Measurements from ENCODE around the gene ADORA1.

The ADORA1 gene

DNA sequence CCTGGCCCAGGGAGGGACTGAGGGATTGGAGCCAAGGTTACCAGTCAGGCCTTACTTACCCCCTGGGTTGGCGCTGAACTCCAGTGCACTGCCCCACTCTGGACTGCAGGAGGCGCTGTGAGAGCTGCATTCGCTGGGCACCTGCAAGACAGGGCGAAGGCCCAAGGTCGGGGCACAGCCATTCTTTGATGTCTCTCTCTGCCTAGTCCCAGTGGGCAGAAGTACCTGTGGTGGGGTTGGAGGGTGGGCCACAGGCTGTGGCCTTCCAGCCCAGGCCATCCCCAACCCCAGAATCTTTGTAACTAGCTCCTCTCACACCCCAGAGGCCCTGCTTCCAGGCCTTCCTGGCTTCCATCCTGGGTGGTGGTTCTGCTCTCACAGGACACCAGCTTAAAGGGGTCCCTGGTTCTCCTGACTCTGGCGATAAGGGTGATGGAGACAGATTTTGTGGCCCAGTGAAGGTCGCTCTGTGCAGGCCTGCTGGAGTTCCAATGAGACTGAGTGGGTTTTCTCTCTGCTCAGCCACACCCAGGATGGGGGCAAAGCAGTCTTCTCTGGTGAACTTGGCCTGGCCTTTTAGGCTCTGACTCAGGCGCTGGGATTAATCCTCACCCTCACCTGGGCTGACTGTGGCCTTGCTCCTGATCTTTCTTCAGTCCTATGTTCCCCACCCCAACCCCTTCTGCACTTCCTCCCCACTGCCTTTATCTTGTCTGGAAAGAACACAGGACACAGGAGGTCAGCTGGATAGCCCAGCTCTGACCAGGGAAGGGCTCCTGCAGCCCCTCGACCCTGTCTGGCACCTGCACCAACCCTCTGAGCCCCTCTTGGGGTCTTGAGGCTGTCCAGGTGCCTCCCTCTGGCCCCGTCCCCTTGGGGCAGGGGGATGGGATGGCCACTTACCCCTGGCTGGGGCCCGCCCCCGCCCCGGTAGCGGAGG is 42.7 kb upstream of the ADORA1 start:
- DNase-seq (ENCODE audit: insufficient read length, low spot score) (peak; percentile 78), FAIRE-seq (no peak)
- TF ChIP-seq POLR2AphosphoS5 (IDR thresholded peaks at IDR 0.05; ENCODE audit: low read depth, low read length), result no peak
- TF ChIP-seq SPI1 (IDR thresholded peaks at IDR 0.05; ENCODE audit: low read depth, low read length), result no peak
- no peak for TF ChIP-seq POU2F2 (IDR thresholded peaks at IDR 0.05; ENCODE audit: low read depth, low read length)

DNA sequence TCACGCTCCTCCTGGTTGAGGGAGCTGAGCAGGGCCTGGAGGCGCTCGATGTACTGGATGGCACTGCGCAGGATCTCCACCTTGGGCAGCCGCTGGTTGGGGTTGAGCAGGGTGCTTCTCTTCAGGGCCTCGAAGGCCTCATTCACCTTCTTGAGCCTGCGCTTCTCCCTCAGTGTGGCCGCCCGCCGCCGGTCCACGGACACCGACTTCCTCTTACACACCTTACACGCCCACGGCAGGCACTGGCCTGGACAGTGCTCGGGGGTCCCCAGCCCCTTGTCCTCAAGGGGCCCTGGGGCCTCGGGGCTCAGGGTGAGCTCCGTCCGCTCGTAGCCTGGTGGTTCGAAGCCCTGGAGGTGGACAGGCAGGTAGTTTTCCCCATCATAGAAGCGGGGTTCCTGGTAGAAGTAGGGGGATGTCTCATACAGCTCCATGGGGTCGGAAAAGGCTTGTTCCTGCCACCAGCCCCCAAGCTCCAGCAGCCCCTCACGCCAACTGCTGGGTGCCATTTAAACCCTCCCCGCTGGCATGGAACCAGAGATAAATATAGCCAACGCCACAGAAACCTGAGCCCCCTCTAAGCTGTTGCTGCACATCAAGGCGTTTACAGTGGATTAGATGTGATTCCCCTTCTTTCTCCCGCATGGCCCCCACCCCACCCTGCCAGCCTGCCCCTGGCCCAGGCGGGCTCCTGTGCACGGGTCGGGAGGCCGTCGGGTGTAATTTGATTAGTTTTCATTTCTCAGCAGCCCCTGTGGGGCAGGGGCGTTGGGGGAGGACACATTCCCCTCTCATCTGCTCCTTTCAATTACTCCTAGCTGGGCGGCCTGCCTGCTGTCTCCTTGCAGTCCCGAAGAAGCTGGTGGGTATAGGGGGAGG is 41.8 kb upstream of the ADORA1 start, which contains the start of gene MYOG:
TSS of gene MYOG (minus strand) at position 485 of the 879 bp plus-strand sequence. CDS start at position 434, 51 bp downstream.
- TF ChIP-seq POLR2AphosphoS5 (IDR thresholded peaks at IDR 0.05; ENCODE audit: low read depth, low read length) (no peak), TAF1 (IDR thresholded peaks at IDR 0.05; ENCODE audit: low read depth, low read length) (no peak), POU2F2 (IDR thresholded peaks at IDR 0.05; ENCODE audit: low read depth, low read length) (no peak), POLR2A (IDR thresholded peaks at IDR 0.05; ENCODE audit: low read depth, low read length) (no peak)
- no peak for DNase-seq (ENCODE audit: insufficient read length, low spot score)
- no peak for FAIRE-seq

- no peak for DNase-seq (ENCODE audit: insufficient read length, low spot score)
- no peak for FAIRE-seq
- no peak for TF ChIP-seq TAF1 (IDR thresholded peaks at IDR 0.05; ENCODE audit: low read depth, low read length)
- TF ChIP-seq POLR2A (IDR thresholded peaks at IDR 0.05; ENCODE audit: low read depth, low read length), result no peak
- TF ChIP-seq POLR2AphosphoS5 (IDR thresholded peaks at IDR 0.05; ENCODE audit: low read depth, low read length), result no peak
- TF ChIP-seq SPI1 (IDR thresholded peaks at IDR 0.05; ENCODE audit: low read depth, low read length), result no peak
- TF ChIP-seq PAX5 (IDR thresholded peaks at IDR 0.05; ENCODE audit: insufficient read depth, low read length, severe bottlenecking), result no peak
- no peak for TF ChIP-seq POU2F2 (IDR thresholded peaks at IDR 0.05; ENCODE audit: low read depth, low read length)
Observed at GRCh38 chr1:203086992-203087763, 40.3 kb upstream of the ADORA1 start.

- TF ChIP-seq PAX5 (IDR thresholded peaks at IDR 0.05; ENCODE audit: insufficient read depth, low read length, severe bottlenecking) (no peak), POLR2AphosphoS5 (IDR thresholded peaks at IDR 0.05; ENCODE audit: low read depth, low read length) (no peak), POU2F2 (IDR thresholded peaks at IDR 0.05; ENCODE audit: low read depth, low read length) (no peak), TAF1 (IDR thresholded peaks at IDR 0.05; ENCODE audit: low read depth, low read length) (no peak), POLR2A (IDR thresholded peaks at IDR 0.05; ENCODE audit: low read depth, low read length) (no peak), SPI1 (IDR thresholded peaks at IDR 0.05; ENCODE audit: low read depth, low read length) (no peak)
- DNase-seq (ENCODE audit: insufficient read length, low spot score) (no peak), FAIRE-seq (no peak)
Observed at GRCh38 chr1:203088441-203088840, 39.1 kb upstream of the ADORA1 start.

GRCh38 chr1:203089001-203089650 is 38.4 kb upstream of the ADORA1 start:
- DNase-seq (ENCODE audit: insufficient read length, low spot score) (no peak), FAIRE-seq (no peak)
- TF ChIP-seq PAX5 (IDR thresholded peaks at IDR 0.05; ENCODE audit: insufficient read depth, low read length, severe bottlenecking), result no peak
- TF ChIP-seq POU2F2 (IDR thresholded peaks at IDR 0.05; ENCODE audit: low read depth, low read length), result no peak
- TF ChIP-seq POLR2AphosphoS5 (IDR thresholded peaks at IDR 0.05; ENCODE audit: low read depth, low read length), result no peak
- no peak for TF ChIP-seq TAF1 (IDR thresholded peaks at IDR 0.05; ENCODE audit: low read depth, low read length)
- no peak for TF ChIP-seq SPI1 (IDR thresholded peaks at IDR 0.05; ENCODE audit: low read depth, low read length)
- no peak for TF ChIP-seq POLR2A (IDR thresholded peaks at IDR 0.05; ENCODE audit: low read depth, low read length)

DNA sequence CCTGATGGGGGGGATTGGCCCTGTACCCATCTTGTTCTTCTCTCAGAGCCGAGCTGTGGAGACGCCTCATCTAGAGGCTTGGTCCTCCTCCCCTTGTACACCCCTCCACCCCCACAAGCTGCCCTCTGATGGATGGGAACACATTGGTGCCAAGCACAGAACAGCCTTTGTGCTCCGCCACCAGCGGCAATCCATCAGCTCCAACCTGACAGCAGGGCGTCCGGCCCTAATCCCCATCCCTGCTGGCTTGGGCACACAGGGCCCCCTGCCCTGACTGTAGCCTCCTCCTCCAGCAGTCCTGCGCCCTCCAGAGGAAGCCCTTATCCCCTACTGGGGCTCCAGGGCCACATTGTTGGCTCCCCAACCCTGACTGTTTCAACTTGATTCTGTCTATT is 37.9 kb upstream of the ADORA1 start:
- DNase-seq (ENCODE audit: insufficient read length, low spot score) (no peak), FAIRE-seq (no peak)
- TF ChIP-seq SPI1 (IDR thresholded peaks at IDR 0.05; ENCODE audit: low read depth, low read length) (no peak), POU2F2 (IDR thresholded peaks at IDR 0.05; ENCODE audit: low read depth, low read length) (no peak), PAX5 (IDR thresholded peaks at IDR 0.05; ENCODE audit: insufficient read depth, low read length, severe bottlenecking) (no peak), POLR2A (IDR thresholded peaks at IDR 0.05; ENCODE audit: low read depth, low read length) (no peak), POLR2AphosphoS5 (IDR thresholded peaks at IDR 0.05; ENCODE audit: low read depth, low read length) (no peak), TAF1 (IDR thresholded peaks at IDR 0.05; ENCODE audit: low read depth, low read length) (no peak)

- DNase-seq (ENCODE audit: insufficient read length, low spot score), result no peak
- TF ChIP-seq POLR2AphosphoS5 (IDR thresholded peaks at IDR 0.05; ENCODE audit: low read depth, low read length) (no peak), PAX5 (IDR thresholded peaks at IDR 0.05; ENCODE audit: insufficient read depth, low read length, severe bottlenecking) (no peak), SPI1 (IDR thresholded peaks at IDR 0.05; ENCODE audit: low read depth, low read length) (no peak), TAF1 (IDR thresholded peaks at IDR 0.05; ENCODE audit: low read depth, low read length) (no peak), POU2F2 (IDR thresholded peaks at IDR 0.05; ENCODE audit: low read depth, low read length) (no peak), POLR2A (IDR thresholded peaks at IDR 0.05; ENCODE audit: low read depth, low read length) (no peak)
- no peak for FAIRE-seq
Observed at GRCh38 chr1:203090421-203091198, 36.9 kb upstream of the ADORA1 start.

GRCh38 chr1:203091199-203091477 is 36.4 kb upstream of the ADORA1 start:
- FAIRE-seq, result no peak
- TF ChIP-seq TAF1 (IDR thresholded peaks at IDR 0.05; ENCODE audit: low read depth, low read length), result no peak
- no peak for TF ChIP-seq POLR2A (IDR thresholded peaks at IDR 0.05; ENCODE audit: low read depth, low read length)
- no peak for DNase-seq (ENCODE audit: insufficient read length, low spot score)
